GM19455 (cell line): ENCODE results near the gene F8.
"Not testable (repeated sequence)": the region's sequence is repeated elsewhere in the genome, so short reads cannot be mapped to it uniquely, and the experiment has no call there.

Experiments
- ATAC-seq: cut with Tn5 transposase; IDR thresholded peaks from one replicate; pipeline ENCODE4 v1.9.1; 2021; ENCODE audit not compliant: unreplicated experiment

F8 gene

GRCh38 chrX:154986826-154987575, 35.5 kb downstream of the F8 start:
- no peak for ATAC-seq

GRCh38 chrX:154981116-154981411, 41.5 kb downstream of the F8 start:
- no peak for ATAC-seq

- ATAC-seq = peak; percentile 97
Observed at GRCh38 chrX:154980330-154981115, 42.0 kb downstream of the F8 start.

GRCh38 chrX:154979629-154980028, 42.9 kb downstream of the F8 start:
- ATAC-seq = no peak

GRCh38 chrX:154968353-154968752, 54.2 kb downstream of the F8 start:
- ATAC-seq = no peak

- ATAC-seq = no peak
Observed at GRCh38 chrX:154967603-154968002, 54.9 kb downstream of the F8 start.

GRCh38 chrX:154961947-154962346, 60.6 kb downstream of the F8 start:
- no peak for ATAC-seq

- ATAC-seq = not testable (repeated sequence)
Observed at GRCh38 chrX:154955799-154956198, 66.7 kb downstream of the F8 start.

- not testable (repeated sequence) for ATAC-seq
Observed at GRCh38 chrX:154939265-154939664, 83.3 kb downstream of the F8 start.

- not testable (repeated sequence) for ATAC-seq
Observed at GRCh38 chrX:154924771-154925170, 97.8 kb downstream of the F8 start.

- no peak for ATAC-seq
Observed at GRCh38 chrX:154918060-154918483, 104.5 kb downstream of the F8 start.

GRCh38 chrX:154914052-154914451, 108.5 kb downstream of the F8 start:
- ATAC-seq = no peak

- not testable (repeated sequence) for ATAC-seq
Observed at GRCh38 chrX:154910528-154910927, 112.0 kb downstream of the F8 start.

GRCh38 chrX:154910048-154910447, 112.5 kb downstream of the F8 start:
- ATAC-seq = not testable (repeated sequence)

- ATAC-seq = no peak
Observed at GRCh38 chrX:154908821-154909220, 113.7 kb downstream of the F8 start.

GRCh38 chrX:154902408-154902807, 120.1 kb downstream of the F8 start:
- no peak for ATAC-seq

- no peak for ATAC-seq
Observed at GRCh38 chrX:154900323-154900722, 122.2 kb downstream of the F8 start.

GRCh38 chrX:154892296-154892695, 130.2 kb downstream of the F8 start:
- no peak for ATAC-seq

- ATAC-seq = no peak
Observed at GRCh38 chrX:154890990-154891639, 131.4 kb downstream of the F8 start.

GRCh38 chrX:154886789-154887221, 135.7 kb downstream of the F8 start:
- peak; percentile 51 for ATAC-seq

- peak; percentile 78 for ATAC-seq
Observed at GRCh38 chrX:154886069-154886788, 136.3 kb downstream of the F8 start, which contains the start of gene F8A1. TSS of gene F8A1 (plus strand) at chrX:154886355. CDS start at chrX:154886375, 20 bp downstream.
